Keratinocyte (primary cell): Measurements from ENCODE around the gene TMEM126B. TPM values are rescaled to one million over a fixed set of nuclear protein-coding genes. Genes with fewer than 3 reads are reported as not detected.

Source experiments
- DNase-seq: peaks from one replicate; pipeline ENCODE4 v3.0.0-alpha.2; 2011; ENCODE audit warnings: low read depth, missing footprints, low spot score
- FAIRE-seq: peaks from 2 replicates; lab custom pipeline; 2011; peaks lifted over from hg19 to GRCh38; lab: Jason Lieb, UNC
- H2AFZ ChIP-seq: 2 replicates; pipeline ENCODE4 v1.6.0; 2012; ENCODE audit warnings: low read length, control low read depth, inconsistent platforms; ENCODE audit not compliant: control insufficient read depth
- H3K27ac ChIP-seq: 2 replicates; pipeline ENCODE4 v1.5.1; 2011; ENCODE audit warnings: low read length; ENCODE audit not compliant: control insufficient read depth, insufficient read depth
- H3K27me3 ChIP-seq: 3 replicates; pipeline ENCODE4 v1.6.0; 2011; ENCODE audit warnings: low read length; ENCODE audit not compliant: control insufficient read depth, insufficient read depth; ENCODE audit errors: extremely low read depth
- H3K36me3 ChIP-seq, 2 experiments: 2 replicates in 1 of 2; 3 replicates in 1 of 2; pipeline ENCODE4 v1.5.1; 2011; ENCODE audit warnings: low read length in 2 of 2, mild to moderate bottlenecking in 1 of 2; ENCODE audit not compliant: control insufficient read depth in 2 of 2, insufficient read depth in 2 of 2; ENCODE audit errors: extremely low read depth in 1 of 2
- H3K4me1 ChIP-seq: 3 replicates; pipeline ENCODE4 v1.5.1; 2011; ENCODE audit warnings: low read length; ENCODE audit not compliant: control insufficient read depth, insufficient read depth; ENCODE audit errors: extremely low read depth
- H3K4me2 ChIP-seq: 3 replicates; pipeline ENCODE4 v1.6.0; 2011; ENCODE audit warnings: low read depth, low read length; ENCODE audit not compliant: control insufficient read depth, insufficient read depth; ENCODE audit errors: extremely low read depth
- H3K4me3 ChIP-seq, 3 experiments: fragments of 200-600 bp in 1 of 3; sonication (generic) in 1 of 3; 2 replicates in 2 of 3; 3 replicates in 1 of 3; pipeline ENCODE4 v1.5.1; 2011 to 2016; ENCODE audit warnings: low read length in 3 of 3, mild to moderate bottlenecking in 3 of 3, control low read depth in 2 of 3, inconsistent platforms in 1 of 3, low read depth in 1 of 3, mixed read lengths in 1 of 3, mixed run types in 1 of 3, moderate library complexity in 1 of 3; ENCODE audit not compliant: control insufficient read depth in 2 of 3, insufficient read depth in 2 of 3; ENCODE audit errors: extremely low read depth in 1 of 3
- H3K79me2 ChIP-seq: 2 replicates; pipeline ENCODE4 v1.6.0; 2012; ENCODE audit warnings: low read length; ENCODE audit not compliant: control insufficient read depth, insufficient read depth
- H3K9ac ChIP-seq: 3 replicates; pipeline ENCODE4 v1.6.0; 2011; ENCODE audit warnings: low read length; ENCODE audit not compliant: control insufficient read depth, insufficient read depth; ENCODE audit errors: extremely low read depth
- H3K9me1 ChIP-seq: 3 replicates; pipeline ENCODE4 v1.6.0; 2011; ENCODE audit warnings: low read length; ENCODE audit not compliant: control insufficient read depth, insufficient read depth; ENCODE audit errors: extremely low read depth
- H3K9me3 ChIP-seq: 2 replicates; pipeline ENCODE4 v1.5.1; 2012; ENCODE audit warnings: low read depth, low read length; ENCODE audit not compliant: control insufficient read depth
- H4K20me1 ChIP-seq: 3 replicates; pipeline ENCODE4 v1.6.0; 2011; ENCODE audit warnings: low read length; ENCODE audit not compliant: control insufficient read depth, insufficient read depth; ENCODE audit errors: extremely low read depth
- CTCF ChIP-seq, 3 experiments: IDR thresholded peaks in 1 of 3; conservative IDR thresholded peaks in 1 of 3; optimal IDR thresholded peaks in 1 of 3; 2 replicates in 2 of 3; 3 replicates in 1 of 3; pipeline versions ENCODE3 to v1.5.1; 2011; ENCODE audit warnings: low read length in 3 of 3, mild to moderate bottlenecking in 3 of 3, moderate library complexity in 2 of 3, control low read depth in 1 of 3, inconsistent platforms in 1 of 3; ENCODE audit not compliant: insufficient read depth in 2 of 3; ENCODE audit errors: extremely low read depth in 1 of 3
- EZH2 ChIP-seq: IDR thresholded peaks from one replicate; pipeline ENCODE4 v1.6.1; 2012; ENCODE audit warnings: inconsistent platforms, mild to moderate bottlenecking, low read length, moderate library complexity
- dilution Hi-C: fragments of 300-500 bp; cut with MboI; formaldehyde crosslinking; loops from one replicate; pipeline ENCODE4 v1.7.0; 2020; ENCODE audit warnings: low sequenced_read_pairs; ENCODE audit not compliant: extremely low pct_ligation_motif_present
- polyA plus RNA-seq, 5 experiments: library from polyadenylated mRNA; depleted of rRNA in 3 of 5; stranded (reverse) in 3 of 5; stranded (forward) in 1 of 5; unstranded in 1 of 5; fragments of >200 nt; gene quantifications; 1 replicate in 1 of 5; 2 replicates in 3 of 5; 3 replicates in 1 of 5; pipeline versions ENCODE4 v1.2.1 to v1.2.3, GENCODE V29; 2011 to 2012; ENCODE audit warnings: missing spikeins in 2 of 5, low read depth in 1 of 5, low replicate concordance in 1 of 5

Gene TMEM126B
- polyA plus RNA-seq, 1 donor (not counting 4 experiments of a cell fraction or from before 2014, with no cell fraction given), result 105 TPM

GRCh38 chr11:85664615-85665481 is 36.5 kb downstream of the TMEM126B start, which contains the start of gene CREBZF:
CREBZF (minus strand) TSS chr11:85665129; CDS start chr11:85664875, 254 bp downstream.
- no peaks in the 10 kb centered on the region for H3K36me3 ChIP-seq
- peak within 1 kb of the TSS; percentile 92 for H2AFZ ChIP-seq
- peak within 1 kb of the TSS; percentile 96 for H3K9ac ChIP-seq
- no peaks in the 10 kb centered on the region for H3K9me1 ChIP-seq
- peak within 1 kb of the TSS; percentile 80 to 95 (median 86) for H3K4me3 ChIP-seq
- peaks cover 50% of the 10 kb centered on the region for H3K79me2 ChIP-seq
- peak within 1 kb of the TSS; percentile 95 for H3K27ac ChIP-seq
- peak; percentile 44 for DNase-seq
- peaks cover 16% of the 10 kb centered on the region for H3K4me1 ChIP-seq
- peak within 1 kb of the TSS; percentile 95 for H3K4me2 ChIP-seq
- peaks cover 20% of the 10 kb centered on the region for H4K20me1 ChIP-seq
- H3K27me3 ChIP-seq, result no peaks in the 10 kb centered on the region
- TF ChIP-seq EZH2, result no peak
- TF ChIP-seq CTCF (optimal IDR thresholded peaks at IDR 0.05 in 1 of 3, IDR thresholded peaks at IDR 0.05 in 1 of 3, conservative IDR thresholded peaks at IDR 0.05 in 1 of 3; ENCODE audit: extremely low read depth in 1 of 3, insufficient read depth in 2 of 3, low read length in 3 of 3), result no peak
- dilution Hi-C loops, result no loop called here
- FAIRE-seq, result peak; percentile 17
- H3K9me3 ChIP-seq, result no peaks in the 10 kb centered on the region

GRCh38 chr11:85665733-85666132 is 37.3 kb downstream of the TMEM126B start:
- FAIRE-seq, result no peak
- no peak for DNase-seq
- H3K36me3 ChIP-seq, result no peaks in the 10 kb centered on the region
- no peaks in the 10 kb centered on the region for H3K9me1 ChIP-seq
- no peak overlapping the region for H3K9ac ChIP-seq
- no peaks in the 10 kb centered on the region for H3K9me3 ChIP-seq
- peaks cover 11% of the 10 kb centered on the region for H3K4me1 ChIP-seq
- H3K27ac ChIP-seq, result no peak overlapping the region
- H4K20me1 ChIP-seq, result peaks cover 20% of the 10 kb centered on the region
- TF ChIP-seq EZH2, result no peak
- TF ChIP-seq CTCF (optimal IDR thresholded peaks at IDR 0.05 in 1 of 3, IDR thresholded peaks at IDR 0.05 in 1 of 3, conservative IDR thresholded peaks at IDR 0.05 in 1 of 3; ENCODE audit: extremely low read depth in 1 of 3, insufficient read depth in 2 of 3, low read length in 3 of 3), result no peak
- dilution Hi-C loops, result no loop called here
- peaks cover 41% of the 10 kb centered on the region for H3K79me2 ChIP-seq
- H3K4me2 ChIP-seq, result no peak overlapping the region
- no peak overlapping the region for H3K4me3 ChIP-seq
- peak overlapping the region; percentile 92 for H2AFZ ChIP-seq
- no peaks in the 10 kb centered on the region for H3K27me3 ChIP-seq
